ENCODE results near the gene LAMTOR2. TPM values are rescaled to one million over a fixed set of nuclear protein-coding genes. Genes with fewer than 3 reads are reported as not detected.

The LAMTOR2 gene
- total RNA-seq, 2 experiments from 2014 or later = 63.1 to 66.2 TPM

- Mint-ChIP-seq H3K9me3 (no peaks in the 10 kb centered on the region), H3K4me3 (peak overlapping the region; percentile 82), H3K4me1 (peaks cover 33% of the 10 kb centered on the region), H3K36me3 (ENCODE audit: low read depth) (peaks cover 18% of the 10 kb centered on the region), H3K27ac (peak overlapping the region; percentile 82), H3K27me3 (no peaks in the 10 kb centered on the region)
- ChIA-PET CTCF (interaction anchor here (1.2 kb wide), 1 partner anchor 11 kb away, joined by 5 read pairs; no protein-coding TSS in a partner anchor), POLR2A (no interaction called here)
- DNase-seq = no peak
These were observed 883 bp downstream of the LAMTOR2 start for GRCh38 chr1:156055281-156056048.

GRCh38 chr1:156056326-156056849 is 1.8 kb downstream of the LAMTOR2 start:
- Mint-ChIP-seq H3K4me3 (no peak overlapping the region), H3K27me3 (no peaks in the 10 kb centered on the region), H3K9me3 (no peaks in the 10 kb centered on the region), H3K27ac (no peak overlapping the region), H3K4me1 (peaks cover 31% of the 10 kb centered on the region), H3K36me3 (ENCODE audit: low read depth) (peaks cover 15% of the 10 kb centered on the region)
- no peak for DNase-seq
- CTCF ChIA-PET = interaction anchor here (0.6 to 1.2 kb wide), 4 partner anchors 10 to 50 kb away, joined by 3 to 6 read pairs (median 5); partner anchors contain the start of gene SSR2
- POLR2A ChIA-PET = no interaction called here

DNA sequence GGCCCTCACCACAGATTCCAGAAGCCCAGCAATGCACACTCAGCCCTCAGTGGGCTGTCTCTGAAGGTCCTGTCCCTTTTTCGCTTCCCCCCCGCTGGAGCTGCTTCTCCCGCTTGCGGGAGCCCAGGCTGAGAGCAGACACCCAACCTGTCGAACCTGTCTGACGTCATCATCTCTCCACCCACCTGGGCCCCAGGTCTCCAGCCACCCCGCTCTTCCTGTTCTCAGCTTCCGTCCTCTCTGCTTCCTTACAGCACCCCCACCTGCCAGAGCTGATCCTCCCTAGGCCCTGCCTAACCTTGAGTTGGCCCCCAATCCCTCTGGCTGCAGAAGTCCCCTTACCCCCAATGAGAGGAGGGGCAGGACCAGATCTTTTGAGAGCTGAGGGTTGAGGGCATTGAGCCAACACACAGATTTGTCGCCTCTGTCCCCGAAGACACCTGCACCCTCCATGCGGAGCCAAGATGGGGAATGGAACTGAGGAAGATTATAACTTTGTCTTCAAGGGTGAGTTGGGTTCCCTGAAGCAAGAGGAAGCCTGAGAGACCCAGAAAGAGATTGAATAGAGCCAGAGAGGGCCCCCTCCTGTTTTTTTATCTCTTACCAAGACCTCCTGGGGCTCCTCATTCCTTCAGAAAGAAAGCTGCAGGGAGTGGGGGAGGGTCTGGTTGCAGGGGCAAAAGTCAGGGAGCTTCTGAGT is 6.5 kb downstream of the LAMTOR2 start, which contains the start of gene RAB25:
RAB25 (plus strand) TSS at position 224 of the 700 bp plus-strand sequence; CDS start at position 465, 241 bp downstream.
- CTCF ChIA-PET = interaction anchor here (0.7 kb wide), 1 partner anchor 9 kb away, joined by 4 read pairs; no protein-coding TSS in a partner anchor
- POLR2A ChIA-PET = no interaction called here
- Mint-ChIP-seq H3K4me3 (no peak within 1 kb of the TSS), H3K27ac (no peak within 1 kb of the TSS), H3K9me3 (no peaks in the 10 kb centered on the region), H3K36me3 (ENCODE audit: low read depth) (peaks cover 13% of the 10 kb centered on the region), H3K4me1 (peaks cover 18% of the 10 kb centered on the region), H3K27me3 (no peaks in the 10 kb centered on the region)
- DNase-seq = no peak

DNA sequence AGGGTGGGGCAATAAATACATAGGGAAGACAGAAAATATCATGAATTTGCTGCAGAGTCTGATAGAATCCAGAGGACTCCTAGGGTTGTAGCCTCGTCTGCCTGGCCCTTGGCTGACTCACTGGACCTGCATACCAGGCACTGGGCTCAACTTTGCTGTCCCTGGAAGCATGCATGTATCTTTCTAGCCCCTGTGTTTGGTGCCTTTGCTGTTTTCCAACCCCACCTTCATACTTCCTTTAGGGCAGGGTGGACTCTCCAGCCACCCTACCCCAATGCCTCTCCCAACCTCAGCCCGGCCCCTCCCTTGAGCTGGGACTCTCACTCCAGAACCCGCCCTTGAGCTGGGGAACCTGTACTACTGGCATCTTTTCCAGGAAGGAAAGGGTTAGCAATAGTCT is 7.6 kb downstream of the LAMTOR2 start:
- no peak for DNase-seq
- no peaks in the 10 kb centered on the region for H3K27me3 Mint-ChIP-seq
- H3K4me3 Mint-ChIP-seq = no peak overlapping the region
- H3K9me3 Mint-ChIP-seq = no peaks in the 10 kb centered on the region
- H3K36me3 Mint-ChIP-seq (ENCODE audit: low read depth) = peaks cover 10% of the 10 kb centered on the region
- no peak overlapping the region for H3K27ac Mint-ChIP-seq
- H3K4me1 Mint-ChIP-seq = peaks cover 20% of the 10 kb centered on the region
- ChIA-PET POLR2A (interaction anchor here (0.6 kb wide), 1 partner anchor 15 kb away, joined by 3 read pairs; no protein-coding TSS in a partner anchor), CTCF (interaction anchor here (0.6 to 1.2 kb wide), 2 partner anchors 63 to 72 kb away, joined by 3 to 4 read pairs; no protein-coding TSS in a partner anchor)

DNA sequence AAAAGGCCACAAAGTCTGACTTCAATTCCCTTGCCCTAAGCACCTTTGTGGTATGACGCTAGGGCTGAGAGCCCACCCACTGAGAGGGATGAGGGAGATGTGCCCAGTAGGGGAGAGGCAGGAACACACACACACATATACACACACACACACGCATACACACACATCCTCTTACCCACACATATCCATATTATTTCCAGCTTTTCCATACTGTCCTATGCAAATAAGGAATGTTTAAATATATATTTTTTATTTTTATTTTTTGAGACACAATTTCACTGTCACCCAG is 9.4 kb downstream of the LAMTOR2 start:
- H3K4me3 Mint-ChIP-seq = no peak overlapping the region
- no peak overlapping the region for H3K27ac Mint-ChIP-seq
- no peaks in the 10 kb centered on the region for H3K27me3 Mint-ChIP-seq
- DNase-seq = no peak
- H3K9me3 Mint-ChIP-seq = no peaks in the 10 kb centered on the region
- POLR2A ChIA-PET = no interaction called here
- CTCF ChIA-PET = interaction anchor here (0.9 to 1.5 kb wide), 3 partner anchors 9 to 239 kb away, joined by 3 to 5 read pairs (median 4); no protein-coding TSS in a partner anchor
- H3K4me1 Mint-ChIP-seq = peaks cover 18% of the 10 kb centered on the region
- H3K36me3 Mint-ChIP-seq (ENCODE audit: low read depth) = no peaks in the 10 kb centered on the region

DNA sequence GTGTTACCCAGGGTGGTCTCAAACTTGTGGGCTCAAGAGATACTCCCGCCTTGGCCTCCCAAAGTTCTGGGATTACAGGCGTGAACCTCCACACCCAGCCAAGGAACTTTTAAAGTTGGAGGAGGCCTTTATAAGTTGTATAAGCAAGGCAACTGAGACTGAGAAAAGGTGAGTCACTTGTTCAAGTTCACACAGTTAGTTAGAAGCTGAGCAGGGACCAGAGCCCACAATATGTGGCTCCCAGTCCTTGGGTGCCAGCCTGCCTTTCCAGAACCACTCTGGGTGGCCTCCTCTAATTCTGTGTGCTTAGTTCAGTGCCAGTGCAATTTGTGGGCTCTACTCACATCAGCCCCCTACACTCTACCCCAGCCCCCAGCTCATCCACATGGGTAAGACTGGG is 10.0 kb downstream of the LAMTOR2 start:
- peaks cover 18% of the 10 kb centered on the region for H3K4me1 Mint-ChIP-seq
- no peaks in the 10 kb centered on the region for H3K27me3 Mint-ChIP-seq
- H3K27ac Mint-ChIP-seq = no peak overlapping the region
- no peak for DNase-seq
- H3K9me3 Mint-ChIP-seq = no peaks in the 10 kb centered on the region
- no peaks in the 10 kb centered on the region for H3K36me3 Mint-ChIP-seq (ENCODE audit: low read depth)
- no peak overlapping the region for H3K4me3 Mint-ChIP-seq
- POLR2A ChIA-PET = interaction anchor here (0.7 kb wide), 1 partner anchor 126 kb away, joined by 4 read pairs; no protein-coding TSS in a partner anchor
- CTCF ChIA-PET = interaction anchor here (0.9 to 4.1 kb wide), 6 partner anchors 7 to 238 kb away, joined by 3 to 24 read pairs (median 4); no protein-coding TSS in a partner anchor

GRCh38 chr1:156065212-156065611 is 10.6 kb downstream of the LAMTOR2 start:
- H3K27ac Mint-ChIP-seq = no peak overlapping the region
- H3K4me1 Mint-ChIP-seq = peaks cover 18% of the 10 kb centered on the region
- no peak for DNase-seq
- H3K36me3 Mint-ChIP-seq (ENCODE audit: low read depth) = no peaks in the 10 kb centered on the region
- ChIA-PET POLR2A (interaction anchor here (0.7 kb wide), 1 partner anchor 127 kb away, joined by 4 read pairs; no protein-coding TSS in a partner anchor), CTCF (interaction anchor here (0.8 to 4.1 kb wide), 9 partner anchors 8 to 127 kb away, joined by 3 to 30 read pairs (median 4); no protein-coding TSS in a partner anchor)
- no peaks in the 10 kb centered on the region for H3K27me3 Mint-ChIP-seq
- no peaks in the 10 kb centered on the region for H3K9me3 Mint-ChIP-seq
- H3K4me3 Mint-ChIP-seq = no peak overlapping the region

GRCh38 chr1:156065871-156066270 is 11.3 kb downstream of the LAMTOR2 start:
- Mint-ChIP-seq H3K36me3 (ENCODE audit: low read depth) (no peaks in the 10 kb centered on the region), H3K9me3 (no peaks in the 10 kb centered on the region), H3K4me3 (no peak overlapping the region), H3K27me3 (no peaks in the 10 kb centered on the region), H3K27ac (no peak overlapping the region), H3K4me1 (peaks cover 18% of the 10 kb centered on the region)
- POLR2A ChIA-PET = interaction anchor here (0.6 kb wide), 1 partner anchor 134 kb away, joined by 3 read pairs; no protein-coding TSS in a partner anchor
- CTCF ChIA-PET = interaction anchor here (0.6 to 4.1 kb wide), 37 partner anchors 8 to 258 kb away, joined by 3 to 30 read pairs (median 4); partner anchors contain the start of genes KHDC4, MEX3A, SSR2 and UBQLN4
- no peak for DNase-seq

- Mint-ChIP-seq H3K9me3 (no peaks in the 10 kb centered on the region), H3K36me3 (ENCODE audit: low read depth) (no peaks in the 10 kb centered on the region), H3K4me3 (no peak overlapping the region), H3K4me1 (peaks cover 18% of the 10 kb centered on the region), H3K27me3 (no peaks in the 10 kb centered on the region), H3K27ac (no peak overlapping the region)
- POLR2A ChIA-PET = interaction anchor here (1.0 to 1.1 kb wide), 3 partner anchors 63 to 133 kb away, joined by 3 to 5 read pairs (median 3); partner anchors contain the start of gene KHDC4
- CTCF ChIA-PET = interaction anchor here (0.8 to 4.1 kb wide), 18 partner anchors 8 to 164 kb away, joined by 3 to 30 read pairs (median 5); partner anchors contain the start of gene MEX3A
- DNase-seq = no peak
These were observed 12.7 kb downstream of the LAMTOR2 start for GRCh38 chr1:156067262-156067661.

DNA sequence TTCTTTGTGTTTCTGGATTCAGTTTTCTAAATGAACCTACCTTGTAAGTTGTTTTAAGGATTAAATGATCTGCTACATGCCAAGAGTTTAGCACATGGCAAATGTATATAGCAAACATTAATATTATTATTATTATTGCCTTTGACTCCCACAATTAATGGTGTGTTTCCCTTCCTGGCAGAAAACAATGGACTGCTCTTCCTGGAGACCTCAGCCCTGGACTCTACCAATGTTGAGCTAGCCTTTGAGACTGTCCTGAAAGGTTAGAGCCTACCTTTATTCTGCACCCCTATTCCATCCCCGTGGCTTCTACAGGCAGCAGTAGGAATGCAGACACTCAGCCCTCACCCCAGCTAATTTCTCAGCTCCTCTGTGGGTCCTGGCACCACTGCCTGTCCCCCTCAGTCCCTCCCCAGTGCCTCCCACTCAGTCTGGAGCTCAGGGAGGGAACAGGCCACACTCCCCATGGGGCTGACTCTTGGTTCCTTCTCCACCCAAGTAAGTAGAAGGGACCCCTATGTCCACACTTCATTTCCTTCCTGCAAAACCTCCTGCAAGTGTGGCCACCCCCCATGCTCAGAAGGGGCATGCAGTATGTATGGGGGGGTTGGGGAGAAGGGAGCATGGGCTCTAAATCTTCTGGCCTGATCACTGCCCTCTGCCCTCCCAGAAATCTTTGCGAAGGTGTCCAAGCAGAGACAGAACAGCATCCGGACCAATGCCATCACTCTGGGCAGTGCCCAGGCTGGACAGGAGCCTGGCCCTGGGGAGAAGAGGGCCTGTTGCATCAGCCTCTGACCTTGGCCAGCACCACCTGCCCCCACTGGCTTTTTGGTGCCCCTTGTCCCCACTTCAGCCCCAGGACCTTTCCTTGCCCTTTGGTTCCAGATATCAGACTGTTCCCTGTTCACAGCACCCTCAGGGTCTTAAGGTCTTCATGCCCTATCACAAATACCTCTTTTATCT is 15.2 kb downstream of the LAMTOR2 start:
- H3K4me3 Mint-ChIP-seq = no peak overlapping the region
- POLR2A ChIA-PET = interaction anchor here (1.2 kb wide), 1 partner anchor 68 kb away, joined by 3 read pairs; no protein-coding TSS in a partner anchor
- no peak for DNase-seq
- peaks cover 4% of the 10 kb centered on the region for H3K27me3 Mint-ChIP-seq
- no peaks in the 10 kb centered on the region for H3K9me3 Mint-ChIP-seq
- CTCF ChIA-PET = interaction anchor here (0.6 kb wide), 2 partner anchors 9 to 24 kb away, joined by 4 read pairs; no protein-coding TSS in a partner anchor
- H3K4me1 Mint-ChIP-seq = peaks cover 18% of the 10 kb centered on the region
- H3K27ac Mint-ChIP-seq = no peak overlapping the region
- no peaks in the 10 kb centered on the region for H3K36me3 Mint-ChIP-seq (ENCODE audit: low read depth)

GRCh38 chr1:156070548-156070947 is 16.0 kb downstream of the LAMTOR2 start:
- DNase-seq = no peak
- Mint-ChIP-seq H3K4me1 (peaks cover 13% of the 10 kb centered on the region), H3K9me3 (no peaks in the 10 kb centered on the region), H3K4me3 (no peak overlapping the region), H3K36me3 (ENCODE audit: low read depth) (no peaks in the 10 kb centered on the region), H3K27me3 (peaks cover 10% of the 10 kb centered on the region), H3K27ac (no peak overlapping the region)
- CTCF ChIA-PET = interaction anchor here (0.6 to 1.5 kb wide), 2 partner anchors 10 to 81 kb away, joined by 4 to 6 read pairs; no protein-coding TSS in a partner anchor
- POLR2A ChIA-PET = no interaction called here
